Stimulated activated naive CD8-positive, alpha-beta T cell treated with anti-CD3 and anti-CD28 coated beads, Interleukin-15, amount 100 ng/mL, for 72 hours (primary cell): ENCODE measurements around the gene RASGEF1C.

ENCODE experiments used
- ATAC-seq: fragments of 150-1000 bp; cut with Tn5 transposase; 2 replicates; pipeline ENCODE4 v1.10.0; 2021; ENCODE audit warnings: mild to moderate bottlenecking, moderate library complexity
- DNase-seq, 2 donors: peaks; one replicate each; pipeline ENCODE4 v3.0.0; 2021 to 2022
- H3K27ac Mint-ChIP-seq, 2 donors: one replicate each; pipeline ENCODE4 v1.8.0; 2022; ENCODE audit warnings: mild to moderate bottlenecking in 2 of 2, mixed read lengths in 2 of 2, moderate library complexity in 2 of 2
- H3K27me3 Mint-ChIP-seq: one replicate; pipeline ENCODE4 v1.8.0; 2022; ENCODE audit warnings: mixed read lengths
- H3K4me1 Mint-ChIP-seq: one replicate; pipeline ENCODE4 v1.8.0; 2022; ENCODE audit warnings: mild to moderate bottlenecking, mixed read lengths
- H3K4me3 Mint-ChIP-seq, 2 donors: one replicate each; pipeline ENCODE4 v1.8.0; 2022; ENCODE audit warnings: mild to moderate bottlenecking in 2 of 2, mixed read lengths in 2 of 2, moderate library complexity in 1 of 2
- H3K9me3 Mint-ChIP-seq, 2 donors: one replicate each; pipeline ENCODE4 v1.8.0; 2022; ENCODE audit warnings: mixed read lengths in 2 of 2

Gene RASGEF1C

DNA sequence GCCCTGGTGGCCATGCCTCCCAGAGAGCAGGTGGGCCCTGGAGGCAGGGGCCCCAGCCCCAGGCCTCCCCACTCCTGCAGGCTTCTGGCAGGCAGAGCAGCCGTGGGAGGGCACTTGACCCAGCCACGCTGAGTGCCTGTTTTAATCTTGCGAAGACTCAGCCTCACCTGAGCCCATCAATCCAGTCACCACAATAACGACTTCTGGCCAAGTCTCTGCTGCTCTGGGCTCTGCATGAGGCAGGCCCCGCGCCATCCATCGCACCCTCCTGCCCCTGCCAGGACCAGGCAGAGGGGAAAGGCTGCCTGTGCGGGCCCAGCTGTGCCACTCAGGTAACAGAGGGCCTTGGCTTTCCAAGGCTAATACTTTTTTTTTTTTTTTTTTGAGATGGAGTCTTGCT lies 32.8 kb downstream of the RASGEF1C start:
- DNase-seq (no peak), ATAC-seq (no peak)
- Mint-ChIP-seq H3K27me3 (peaks cover 41% of the 10 kb centered on the region), H3K4me3 (no peak overlapping the region), H3K4me1 (peaks cover 5% of the 10 kb centered on the region), H3K9me3 (no peaks in the 10 kb centered on the region), H3K27ac (no peak overlapping the region)

DNA sequence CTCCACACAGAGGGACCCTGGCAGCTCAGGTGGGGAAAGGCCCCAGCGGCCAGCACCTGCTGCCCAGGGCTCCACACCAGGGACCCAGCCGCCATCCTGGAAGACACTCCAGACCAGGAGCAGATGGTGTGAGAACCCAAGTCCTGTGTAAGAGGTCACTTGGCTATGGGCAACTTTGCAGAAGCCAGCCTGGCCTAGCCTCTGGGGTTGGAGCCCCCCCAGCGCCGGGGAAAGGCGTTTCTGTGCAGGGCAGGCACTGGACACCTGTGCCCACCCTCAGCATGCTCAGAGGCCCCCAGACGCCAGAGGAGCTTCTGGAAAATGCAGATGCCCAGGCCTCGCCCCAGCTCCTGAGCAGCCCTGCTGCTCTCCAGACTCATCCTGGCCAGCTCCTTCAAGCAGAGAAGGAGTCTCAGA lies 34.0 kb downstream of the RASGEF1C start:
- Mint-ChIP-seq H3K27me3 (peaks cover 51% of the 10 kb centered on the region), H3K4me1 (peaks cover 5% of the 10 kb centered on the region), H3K27ac (no peak overlapping the region), H3K9me3 (no peaks in the 10 kb centered on the region), H3K4me3 (no peak overlapping the region)
- no peak for DNase-seq
- no peak for ATAC-seq

DNA sequence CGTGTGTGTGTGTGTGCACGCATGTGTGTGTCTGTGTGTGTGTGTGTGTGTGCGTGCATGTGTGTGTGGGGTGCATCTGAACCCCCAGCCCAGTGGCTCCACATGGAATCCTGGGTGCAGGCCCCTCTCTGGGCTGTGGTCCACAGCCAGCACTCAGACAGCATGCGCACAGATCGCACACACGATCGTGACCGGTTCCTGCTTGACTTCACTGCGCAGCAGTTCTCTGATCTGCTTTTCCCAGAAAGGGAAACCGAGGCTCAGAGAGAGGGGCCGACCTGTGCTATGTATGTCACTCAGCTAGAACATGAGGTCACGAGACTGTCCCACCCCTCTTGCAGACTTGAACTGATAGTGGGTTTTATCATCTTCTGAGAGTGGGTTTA lies 34.4 kb downstream of the RASGEF1C start:
- ATAC-seq (no peak), DNase-seq (no peak)
- H3K9me3 Mint-ChIP-seq, result no peaks in the 10 kb centered on the region

DNA sequence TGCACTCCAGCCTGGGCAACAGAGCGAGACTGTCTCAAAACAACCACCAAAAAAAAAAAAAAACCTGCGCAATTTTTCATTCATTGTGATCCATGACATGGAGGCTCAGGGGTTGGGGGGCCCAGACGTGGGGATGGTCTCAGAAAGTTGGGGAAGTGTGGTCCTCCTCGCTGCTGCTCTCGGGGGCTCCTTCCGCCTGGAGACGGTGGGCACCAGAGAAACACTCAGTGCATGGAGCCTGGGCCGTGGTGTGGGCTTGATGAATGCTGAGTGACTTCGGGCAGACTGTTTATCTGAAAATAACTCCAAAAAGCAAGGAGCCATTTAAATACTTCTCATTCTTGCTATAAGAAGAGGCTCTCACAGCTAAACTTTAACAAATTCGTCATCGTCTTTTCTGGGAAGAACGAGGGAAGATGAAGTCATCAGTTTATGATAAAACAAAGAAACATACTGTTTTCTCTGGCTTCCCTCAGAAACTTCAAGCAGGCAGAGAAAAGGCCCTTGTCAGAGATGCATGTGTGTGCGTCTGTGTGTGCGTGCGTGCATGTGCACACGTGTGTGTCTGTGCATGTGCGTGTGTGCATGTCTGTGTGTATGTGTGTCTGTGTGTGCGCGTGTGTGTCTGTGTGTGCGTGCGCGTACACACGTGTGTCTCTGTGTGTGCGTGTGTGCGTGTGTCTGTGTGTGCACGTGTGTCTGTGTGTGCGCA lies 35.0 kb downstream of the RASGEF1C start:
- no peak overlapping the region for H3K4me3 Mint-ChIP-seq

More for the DNA sequence above, 34.4 kb downstream of the RASGEF1C start:
- H3K27me3 Mint-ChIP-seq, result peaks cover 51% of the 10 kb centered on the region
- peaks cover 5% of the 10 kb centered on the region for H3K4me1 Mint-ChIP-seq
- no peak overlapping the region for H3K4me3 Mint-ChIP-seq
- H3K27ac Mint-ChIP-seq, result no peak overlapping the region

DNA sequence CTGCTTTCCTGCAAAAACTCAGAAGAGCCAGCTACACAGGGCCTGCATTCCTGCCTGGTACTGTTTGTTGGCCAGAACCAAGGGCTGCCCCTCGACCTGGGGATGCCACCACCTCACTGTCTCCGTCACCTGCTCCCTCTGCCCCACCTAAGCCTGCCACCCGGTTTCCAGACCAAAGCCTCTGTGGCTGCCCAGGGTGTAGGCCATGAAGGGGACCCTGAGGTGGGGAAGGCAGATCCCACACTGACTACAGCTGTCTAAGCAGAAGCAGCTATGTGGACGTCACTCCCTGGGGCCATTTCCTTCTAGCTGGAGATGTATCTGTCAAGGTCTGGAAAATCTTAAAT lies 35.8 kb downstream of the RASGEF1C start:
- Mint-ChIP-seq H3K27ac (no peak overlapping the region), H3K27me3 (peaks cover 52% of the 10 kb centered on the region), H3K4me3 (no peak overlapping the region), H3K4me1 (peaks cover 5% of the 10 kb centered on the region), H3K9me3 (no peaks in the 10 kb centered on the region)
- no peak for ATAC-seq
- no peak for DNase-seq

More for the DNA sequence above, 35.0 kb downstream of the RASGEF1C start:
- Mint-ChIP-seq H3K4me1 (peaks cover 5% of the 10 kb centered on the region), H3K27me3 (peaks cover 51% of the 10 kb centered on the region), H3K9me3 (no peaks in the 10 kb centered on the region), H3K27ac (no peak overlapping the region)
- DNase-seq (no peak), ATAC-seq (no peak)

DNA sequence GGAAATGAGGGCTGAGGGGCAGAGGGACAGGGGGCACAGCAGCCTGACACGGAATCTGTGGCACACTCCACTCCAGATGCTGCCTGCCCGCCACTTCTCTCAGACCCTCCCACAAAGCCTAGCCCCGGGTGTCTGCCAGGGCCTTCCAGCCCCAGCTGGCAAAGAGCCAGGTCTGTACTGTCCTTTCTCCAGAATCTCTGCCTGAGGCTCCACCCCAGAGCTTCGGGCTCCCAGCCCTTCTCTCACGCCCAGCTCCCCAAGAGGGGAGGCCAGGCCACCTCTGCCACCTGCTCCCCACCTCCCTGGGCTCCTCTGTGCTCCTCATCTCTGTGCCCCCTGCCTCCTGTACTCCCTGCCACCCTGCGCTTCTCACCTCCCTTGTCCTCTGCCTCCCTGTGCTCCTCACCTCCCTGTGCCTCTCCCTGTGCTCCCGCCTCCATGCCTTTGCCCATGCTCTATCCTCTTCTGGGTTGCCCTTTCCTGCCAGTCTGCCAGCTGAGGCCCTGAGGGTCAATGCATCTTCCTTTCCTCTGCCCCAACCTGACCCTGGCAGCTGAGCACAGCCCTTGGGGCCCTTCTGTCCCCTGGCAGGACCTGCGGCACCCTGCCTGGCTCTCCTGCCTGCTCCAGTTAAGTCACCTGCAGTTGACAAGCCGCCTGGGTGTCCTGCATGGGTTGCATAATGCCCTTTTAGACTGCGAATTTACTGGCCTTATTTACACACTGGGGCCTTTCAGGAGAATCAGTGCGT lies 36.4 kb downstream of the RASGEF1C start:
- H3K4me3 Mint-ChIP-seq, result no peak overlapping the region
- peak overlapping the region in 1 of 2 donors; percentile 76 for H3K27ac Mint-ChIP-seq
- DNase-seq (no peak), ATAC-seq (no peak)
- peaks cover 49% of the 10 kb centered on the region for H3K27me3 Mint-ChIP-seq
- no peaks in the 10 kb centered on the region for H3K9me3 Mint-ChIP-seq
- peaks cover 3% of the 10 kb centered on the region for H3K4me1 Mint-ChIP-seq

DNA sequence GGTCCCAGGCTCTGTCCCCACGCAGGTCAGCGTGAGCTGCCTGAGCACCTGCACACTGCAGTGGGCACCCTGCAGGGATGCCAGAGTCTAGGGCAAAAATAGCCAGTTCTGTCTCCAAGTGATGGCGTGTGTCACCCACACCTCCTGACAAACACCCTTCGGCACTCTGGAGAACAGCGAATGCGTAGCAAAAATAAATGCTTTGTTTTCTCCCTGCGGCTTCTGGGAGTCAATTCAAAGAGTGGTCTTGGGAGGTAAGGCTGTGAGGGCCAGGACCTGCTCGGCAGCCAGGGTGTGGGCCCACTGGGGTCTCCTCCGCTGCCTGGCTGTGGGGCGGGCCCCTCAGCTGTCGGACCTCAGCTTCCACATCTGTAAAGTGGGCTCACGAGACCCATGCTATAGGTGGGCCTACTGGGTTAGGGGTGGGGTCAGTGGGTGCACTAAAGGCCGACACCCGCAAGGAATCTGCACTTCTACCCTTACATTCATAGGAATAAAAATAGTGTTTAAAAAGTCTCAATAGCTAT lies 37.4 kb downstream of the RASGEF1C start:
- Mint-ChIP-seq H3K9me3 (no peaks in the 10 kb centered on the region), H3K4me1 (no peaks in the 10 kb centered on the region), H3K4me3 (no peak overlapping the region), H3K27me3 (peaks cover 45% of the 10 kb centered on the region), H3K27ac (no peak overlapping the region)
- DNase-seq, result no peak
- no peak for ATAC-seq

DNA sequence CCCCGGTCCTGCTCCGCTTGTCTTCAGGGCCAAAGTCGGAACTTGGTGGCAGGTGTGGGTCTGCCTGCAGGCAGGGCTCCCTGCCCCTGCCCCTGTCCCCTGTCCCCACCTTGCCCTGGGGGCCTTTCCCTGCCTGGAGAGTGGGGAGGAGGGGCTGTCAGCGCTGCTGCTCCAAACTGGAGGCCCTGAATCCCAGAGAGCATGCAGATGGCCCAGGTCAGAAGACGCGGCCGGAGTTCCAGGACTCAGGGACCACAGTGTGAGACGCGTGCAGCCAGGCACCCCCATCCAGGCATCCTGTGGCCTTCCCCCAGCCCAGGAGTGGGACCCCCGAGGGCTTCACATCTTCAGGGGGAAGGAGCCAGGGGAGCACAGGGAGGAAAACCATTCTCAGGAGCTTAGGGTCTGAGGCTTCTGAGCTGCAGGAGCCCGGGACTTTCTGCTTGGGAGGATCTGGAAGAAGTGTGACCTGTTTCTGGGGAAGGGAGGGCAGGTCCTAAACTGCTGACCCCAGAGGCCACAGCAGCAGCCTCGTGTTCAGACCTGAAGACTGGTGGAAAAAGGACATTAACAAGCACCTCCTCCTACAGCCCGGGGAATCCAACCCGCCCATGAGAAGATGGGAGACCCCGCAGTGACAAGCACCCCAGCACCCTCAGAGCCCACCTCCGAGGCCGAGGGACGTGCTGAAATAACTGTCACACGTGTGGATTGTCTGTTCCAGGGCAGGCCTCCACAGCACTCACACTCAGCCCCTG lies 38.0 kb downstream of the RASGEF1C start:
- H3K27me3 Mint-ChIP-seq, result peaks cover 45% of the 10 kb centered on the region
- H3K27ac Mint-ChIP-seq, result no peak overlapping the region
- no peaks in the 10 kb centered on the region for H3K4me1 Mint-ChIP-seq
- no peak for DNase-seq
- no peaks in the 10 kb centered on the region for H3K9me3 Mint-ChIP-seq
- ATAC-seq, result no peak
- no peak overlapping the region for H3K4me3 Mint-ChIP-seq

DNA sequence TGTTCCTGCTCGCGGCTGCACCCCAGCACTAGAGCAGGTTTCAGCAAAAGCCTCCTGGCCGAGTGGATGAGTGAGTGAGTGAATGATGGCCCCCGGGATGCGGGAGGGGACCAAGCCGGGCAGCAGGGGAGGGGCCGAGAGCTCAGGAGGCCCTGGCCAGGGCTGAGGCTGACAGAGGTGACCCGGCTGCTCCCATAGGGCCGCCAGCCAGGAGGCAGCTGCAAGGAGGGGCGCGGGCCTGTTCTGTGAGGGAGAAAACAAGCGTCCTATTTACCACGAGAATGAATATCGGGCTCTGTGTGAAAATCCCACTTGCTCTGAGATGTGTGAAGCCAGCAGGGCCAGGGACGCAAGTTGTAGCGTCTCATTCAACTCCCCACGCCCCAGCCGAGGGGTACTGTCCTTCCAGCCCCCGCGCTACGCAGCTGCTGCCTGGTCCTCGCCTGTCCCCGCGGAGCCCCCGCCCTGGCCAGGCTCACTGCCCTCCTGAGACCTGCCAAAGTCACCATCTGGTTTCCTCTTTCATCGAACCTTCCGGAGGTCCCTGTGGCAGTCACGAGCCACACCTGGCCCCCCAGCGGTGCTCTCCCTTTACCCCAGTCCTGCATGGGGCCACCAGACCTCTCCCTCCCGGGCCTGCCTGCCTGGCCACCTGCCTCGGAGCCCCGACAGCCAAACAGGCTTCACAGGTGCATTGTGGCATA lies 38.8 kb downstream of the RASGEF1C start:
- DNase-seq (no peak), ATAC-seq (no peak)
- Mint-ChIP-seq H3K9me3 (no peaks in the 10 kb centered on the region), H3K4me1 (no peaks in the 10 kb centered on the region), H3K27me3 (peaks cover 45% of the 10 kb centered on the region), H3K4me3 (no peak overlapping the region), H3K27ac (no peak overlapping the region)

DNA sequence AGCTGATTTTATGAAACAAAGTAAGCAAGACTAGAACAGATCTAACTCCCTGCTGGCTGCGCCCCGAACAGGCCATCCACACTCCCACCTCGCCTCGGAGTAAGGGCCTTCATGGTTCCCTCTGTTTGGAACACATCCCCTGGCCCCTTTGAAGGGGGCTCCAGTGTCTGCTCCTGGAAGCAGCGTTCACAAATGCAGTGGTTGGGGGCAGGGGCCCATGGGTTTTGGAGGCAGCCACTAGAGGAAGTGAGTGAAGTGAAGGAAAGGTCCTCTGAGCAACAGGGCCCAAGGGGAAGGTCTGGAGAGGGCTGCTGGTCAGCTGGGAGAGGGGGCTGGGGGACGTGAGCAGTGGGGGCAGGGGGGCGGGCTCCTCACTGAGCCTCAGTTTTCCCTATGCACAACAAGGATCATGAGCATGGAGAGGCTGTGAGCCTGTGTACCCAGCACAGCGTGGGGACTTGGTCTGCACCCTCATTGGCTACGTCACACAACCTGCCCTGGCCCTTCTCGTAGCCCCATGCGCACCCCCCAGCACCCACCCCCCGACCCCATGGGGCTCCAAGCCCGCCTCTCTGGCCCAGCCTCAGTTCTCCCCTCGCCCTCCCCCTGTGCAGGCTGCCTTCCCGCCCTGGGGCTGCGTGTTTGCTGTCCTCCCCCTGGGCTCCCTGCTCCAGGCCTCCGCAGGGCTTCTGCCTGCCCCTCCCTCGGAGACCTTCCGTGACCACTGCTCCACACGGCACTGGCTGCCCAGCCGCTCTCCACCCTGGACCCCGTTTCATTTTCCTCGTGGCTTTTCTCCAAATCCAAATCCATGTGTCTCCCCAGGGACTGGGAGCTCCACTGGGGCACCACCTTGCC lies 39.5 kb downstream of the RASGEF1C start:
- Mint-ChIP-seq H3K4me3 (no peak overlapping the region), H3K4me1 (no peaks in the 10 kb centered on the region), H3K9me3 (no peaks in the 10 kb centered on the region), H3K27me3 (peaks cover 52% of the 10 kb centered on the region), H3K27ac (no peak overlapping the region)
- no peak for ATAC-seq
- DNase-seq, result no peak

DNA sequence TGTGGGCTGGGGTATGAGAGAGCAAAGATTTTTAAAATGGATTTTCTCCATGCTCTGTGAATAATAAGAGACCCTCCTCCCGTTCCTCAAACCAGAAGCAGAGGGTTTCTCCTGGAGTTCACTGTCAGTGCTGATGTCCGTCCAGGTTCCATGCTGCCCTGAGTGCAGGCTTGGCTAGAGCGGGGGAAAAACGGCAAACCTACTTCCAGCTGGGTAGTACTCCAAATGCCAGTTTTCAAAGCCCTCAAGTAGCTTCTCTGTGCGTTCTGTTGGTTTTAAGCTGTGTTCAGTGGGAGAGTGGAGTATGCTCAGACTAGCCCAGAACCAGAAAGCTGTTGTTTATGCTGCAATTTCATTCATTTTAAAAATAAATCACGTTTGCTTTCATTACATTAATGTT lies 40.3 kb downstream of the RASGEF1C start:
- no peak for DNase-seq
- H3K27ac Mint-ChIP-seq, result no peak overlapping the region
- peaks cover 59% of the 10 kb centered on the region for H3K27me3 Mint-ChIP-seq
- H3K9me3 Mint-ChIP-seq, result no peaks in the 10 kb centered on the region
- no peak for ATAC-seq
- no peak overlapping the region for H3K4me3 Mint-ChIP-seq
- no peaks in the 10 kb centered on the region for H3K4me1 Mint-ChIP-seq

DNA sequence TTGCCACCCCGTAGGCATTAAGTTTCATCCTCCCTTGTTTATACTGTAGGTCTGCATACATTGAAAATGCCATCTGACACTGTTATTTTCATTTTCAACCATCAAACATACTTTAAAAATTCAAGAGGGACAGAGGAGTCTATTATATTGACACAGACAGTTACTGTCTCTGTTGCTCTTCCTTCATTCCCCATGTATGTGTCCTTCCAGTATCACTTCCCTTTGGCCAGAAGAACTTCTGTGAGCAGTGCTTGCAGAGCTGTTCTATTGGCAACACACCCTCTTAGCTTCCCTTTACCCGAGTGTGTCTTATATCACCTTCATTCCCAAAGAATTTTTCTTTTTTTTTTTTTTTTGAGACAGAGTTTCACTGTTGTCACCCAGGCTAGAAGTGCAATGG lies 42.8 kb downstream of the RASGEF1C start:
- ATAC-seq (no peak), DNase-seq (no peak)
- H3K27ac Mint-ChIP-seq, result no peak overlapping the region
- no peak overlapping the region for H3K4me3 Mint-ChIP-seq
- no peaks in the 10 kb centered on the region for H3K9me3 Mint-ChIP-seq
- H3K4me1 Mint-ChIP-seq, result no peaks in the 10 kb centered on the region
- H3K27me3 Mint-ChIP-seq, result peaks cover 56% of the 10 kb centered on the region

DNA sequence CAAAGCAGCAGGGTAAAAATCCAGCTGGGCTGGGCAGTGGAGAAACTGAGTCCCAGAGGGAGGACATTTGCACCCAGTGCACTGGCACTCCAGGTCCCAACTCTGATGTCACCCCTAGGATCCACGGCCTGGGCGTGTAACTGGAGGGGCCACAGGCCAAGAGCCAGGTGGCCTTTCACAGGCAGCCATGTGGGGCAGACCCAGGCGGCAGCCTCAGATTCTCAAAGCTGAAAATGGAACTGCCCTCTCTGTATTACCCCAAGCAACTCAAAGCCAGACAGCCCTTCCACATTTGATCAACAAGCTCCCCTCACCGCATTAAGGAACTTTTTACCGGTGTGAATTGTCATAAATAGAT lies 46.7 kb downstream of the RASGEF1C start:
- no peak for ATAC-seq
- Mint-ChIP-seq H3K9me3 (no peaks in the 10 kb centered on the region), H3K27me3 (peaks cover 51% of the 10 kb centered on the region), H3K4me1 (peaks cover 4% of the 10 kb centered on the region), H3K27ac (no peak overlapping the region), H3K4me3 (no peak overlapping the region)
- no peak for DNase-seq

DNA sequence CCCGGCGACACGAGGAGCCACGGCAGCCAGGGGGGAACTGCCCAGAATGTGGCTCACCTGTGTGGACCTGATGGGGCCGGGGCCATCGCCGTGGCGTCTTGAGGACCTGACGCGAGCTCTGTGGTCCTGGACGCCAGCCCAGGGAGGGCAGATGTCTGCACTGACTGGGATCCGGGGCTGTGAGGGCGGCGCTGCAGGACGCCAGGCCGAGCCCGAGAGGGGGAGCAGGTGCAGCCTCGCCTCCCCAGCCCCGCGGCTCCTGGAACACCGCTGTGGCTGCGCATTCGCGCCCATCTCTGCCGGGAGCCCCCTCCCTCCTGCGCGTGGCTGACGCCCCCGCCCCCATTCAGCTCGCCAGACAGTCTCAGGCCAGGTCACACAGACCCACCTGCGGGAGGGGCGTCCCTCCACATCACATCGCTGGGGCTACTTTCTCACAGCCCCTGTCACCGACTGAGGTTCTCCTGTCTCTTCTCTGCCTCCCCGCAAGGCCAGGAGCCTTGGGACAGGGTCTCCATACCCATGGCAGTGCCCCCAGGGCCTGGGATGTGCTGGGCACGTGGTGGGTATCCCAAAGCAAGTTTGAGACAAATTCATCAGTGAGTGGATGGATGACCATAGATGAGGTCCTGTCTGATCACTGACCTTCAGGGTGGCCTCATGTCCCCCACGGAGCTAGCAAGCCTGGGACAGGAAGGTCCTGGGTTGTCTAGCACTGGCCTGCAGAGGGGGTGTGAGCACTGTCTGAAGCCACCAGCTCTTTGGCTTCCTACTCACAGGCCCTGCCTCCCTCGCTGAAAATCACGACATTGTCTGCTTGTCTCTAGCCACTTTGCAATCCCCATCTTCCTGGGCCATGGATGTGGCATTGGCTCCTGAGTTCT lies 47.3 kb downstream of the RASGEF1C start:
- Mint-ChIP-seq H3K27ac (no peak overlapping the region), H3K4me3 (no peak overlapping the region), H3K4me1 (peaks cover 4% of the 10 kb centered on the region), H3K9me3 (no peaks in the 10 kb centered on the region), H3K27me3 (peaks cover 51% of the 10 kb centered on the region)
- DNase-seq (no peak), ATAC-seq (peak; percentile 28)
